ENCODE measurements around the gene PTPRN2.
"Not testable (repeated sequence)": the region's sequence is repeated elsewhere in the genome, so short reads cannot be mapped to it uniquely, and the experiment has no call there.

Gene PTPRN2

GRCh38 chr7:157792241-157793086, 795.2 kb downstream of the PTPRN2 start:
- no peak for DNase-seq

GRCh38 chr7:157791666-157792065, 796.0 kb downstream of the PTPRN2 start:
- DNase-seq, result no peak

GRCh38 chr7:157791261-157791660, 796.4 kb downstream of the PTPRN2 start:
- no peak for DNase-seq

GRCh38 chr7:157789942-157790341, 797.7 kb downstream of the PTPRN2 start:
- no peak for DNase-seq

GRCh38 chr7:157789094-157789493, 798.5 kb downstream of the PTPRN2 start:
- DNase-seq, result no peak

DNA sequence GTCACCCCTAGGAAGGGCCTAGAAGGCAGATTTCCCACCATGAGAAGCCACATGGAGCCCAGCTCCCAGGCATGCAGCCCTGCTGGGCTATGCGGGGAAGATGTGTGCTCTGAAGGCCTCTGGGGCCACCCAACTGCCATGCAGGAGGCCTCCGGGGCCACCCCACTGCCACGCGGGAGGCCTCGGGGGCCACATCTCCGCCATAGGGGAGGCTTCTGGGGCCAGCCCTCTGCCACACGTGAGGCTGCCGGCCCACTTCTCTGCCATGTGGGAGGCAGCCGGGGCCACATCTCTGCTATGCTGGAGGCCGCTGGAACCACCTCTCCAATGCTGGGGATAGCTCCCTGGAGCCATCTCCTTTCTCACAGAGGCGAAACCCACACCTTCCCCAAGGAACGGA, 799.0 kb downstream of the PTPRN2 start:
- DNase-seq, result no peak

DNA sequence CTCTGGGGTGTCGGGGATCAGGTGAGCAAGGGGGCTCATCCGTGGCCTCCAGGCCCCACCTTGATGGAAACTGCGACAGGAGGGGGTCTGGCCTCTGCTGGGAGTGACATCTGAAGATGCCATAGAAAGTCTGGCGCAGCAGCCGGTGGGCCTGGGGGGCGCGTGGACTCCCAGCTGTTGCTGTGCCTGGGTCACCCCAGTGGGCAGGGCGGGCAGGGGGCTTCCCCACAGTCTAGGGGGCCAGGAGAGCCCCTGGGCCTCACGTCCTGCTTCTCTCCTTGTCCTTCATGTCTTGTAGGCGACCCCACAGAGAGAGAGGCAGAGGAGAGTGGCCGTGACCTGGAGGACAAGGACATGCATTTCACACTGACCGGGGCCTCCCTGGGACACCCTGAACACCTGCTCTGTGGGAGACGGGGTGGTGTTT, 800.3 kb downstream of the PTPRN2 start:
- no peak for DNase-seq

GRCh38 chr7:157786375-157787274, 801.0 kb downstream of the PTPRN2 start:
- DNase-seq, result no peak

DNA sequence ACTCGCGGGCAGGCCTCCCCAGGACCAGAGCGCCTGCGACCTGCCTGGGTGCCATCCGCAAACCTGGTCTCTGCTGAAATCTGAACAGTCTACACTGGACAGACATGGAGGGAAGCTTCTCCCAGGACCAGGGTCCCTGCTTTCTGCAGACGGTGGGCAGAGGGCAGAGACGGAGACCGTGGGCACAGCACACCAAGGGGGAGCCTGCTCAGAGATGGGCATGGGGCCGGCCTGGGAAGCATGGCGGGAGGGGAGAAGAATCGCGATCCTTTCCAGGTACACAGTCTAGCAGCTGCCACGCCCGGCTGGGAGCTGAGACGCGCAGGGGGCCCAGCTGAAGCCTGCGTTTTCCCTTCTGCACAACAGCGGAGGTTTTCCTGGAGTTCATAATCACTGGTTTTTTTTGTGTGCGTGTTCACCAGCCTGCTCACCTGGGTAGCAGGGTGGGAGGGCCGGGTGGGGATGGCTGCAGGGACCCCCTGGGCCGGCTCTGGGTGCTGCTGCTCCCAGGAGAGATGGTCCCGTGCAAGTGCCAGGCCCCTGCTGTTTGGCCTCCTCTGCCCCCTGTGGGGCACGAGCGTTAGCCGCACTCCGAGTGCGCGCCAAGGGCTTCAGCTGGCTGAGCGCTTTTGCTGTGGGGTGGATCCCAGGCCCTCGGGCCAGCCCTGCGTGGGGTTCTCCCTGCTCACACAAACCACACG, 802.0 kb downstream of the PTPRN2 start:
- DNase-seq, result no peak

- DNase-seq, result no peak
These were observed 802.6 kb downstream of the PTPRN2 start for GRCh38 chr7:157784979-157785441.

- DNase-seq, result no peak
These were observed 803.4 kb downstream of the PTPRN2 start for GRCh38 chr7:157784041-157784835.

DNA sequence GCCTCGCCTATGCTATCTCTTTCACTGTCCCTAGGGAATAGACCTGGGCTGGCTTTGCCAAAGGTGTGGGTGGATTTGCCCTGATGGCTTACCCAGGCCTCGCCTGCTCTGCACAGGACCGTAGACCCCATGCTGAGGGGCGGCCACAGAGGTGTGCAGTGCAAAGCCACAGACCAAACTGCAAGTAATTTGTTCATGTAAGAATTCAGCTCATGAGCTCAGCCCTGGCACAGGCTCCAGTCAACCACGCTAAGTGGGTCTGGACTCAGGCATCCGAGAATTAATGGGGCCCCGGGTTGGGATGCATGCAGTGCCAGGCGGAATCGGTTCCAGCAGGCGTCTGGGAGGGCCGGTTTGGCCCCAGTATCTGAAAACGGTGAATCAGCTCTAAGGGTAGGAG, 805.6 kb downstream of the PTPRN2 start:
- no peak for DNase-seq

GRCh38 chr7:157780721-157781120, 806.9 kb downstream of the PTPRN2 start:
- no peak for DNase-seq

- DNase-seq, result no peak
These were observed 807.3 kb downstream of the PTPRN2 start for GRCh38 chr7:157780312-157780711.

DNA sequence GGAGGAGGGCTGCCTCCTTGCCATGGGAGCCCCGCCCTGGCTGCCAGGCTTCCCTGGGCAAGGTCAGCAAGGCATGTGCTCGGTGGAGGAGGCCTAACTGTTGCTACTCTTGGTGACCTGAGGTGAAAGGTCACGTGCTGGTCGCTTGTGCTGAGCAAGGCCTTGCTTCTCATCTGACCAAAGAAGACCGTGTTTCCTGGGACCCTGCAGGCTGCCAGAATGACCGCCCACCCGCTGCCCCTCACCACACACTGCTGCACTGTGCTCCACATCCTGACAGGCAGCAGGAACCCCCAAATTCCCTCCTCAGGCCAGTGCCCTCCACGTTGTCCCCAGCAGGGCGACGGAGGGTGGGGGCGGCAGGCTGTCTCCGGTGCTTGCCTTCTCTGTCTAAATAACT, 808.4 kb downstream of the PTPRN2 start:
- DNase-seq, result no peak

- not testable (repeated sequence) for DNase-seq
These were observed 810.3 kb downstream of the PTPRN2 start for GRCh38 chr7:157777194-157777762.

- no peak for DNase-seq
These were observed 811.9 kb downstream of the PTPRN2 start for GRCh38 chr7:157775560-157776332.

GRCh38 chr7:157775021-157775559, 812.5 kb downstream of the PTPRN2 start:
- DNase-seq, result no peak

- DNase-seq, result no peak
These were observed 813.1 kb downstream of the PTPRN2 start for GRCh38 chr7:157774495-157774894.

- DNase-seq, result no peak
These were observed 814.3 kb downstream of the PTPRN2 start for GRCh38 chr7:157773361-157773760.
